B cell (primary cell): ENCODE results near the gene C10orf53.

ENCODE experiments used
- CTCF ChIP-seq: fragments of 200-600 bp; IDR thresholded peaks from one replicate; pipeline ENCODE4 v1.8.0; 2022; ENCODE audit warnings: antibody characterized with exemption, mild to moderate bottlenecking
- EZH2 ChIP-seq: IDR thresholded peaks from 2 replicates; pipeline ENCODE4 v1.6.1; 2012; ENCODE audit warnings: borderline replicate concordance, low read depth, mild to moderate bottlenecking, moderate library complexity, low read length; ENCODE audit not compliant: insufficient read depth, poor library complexity, severe bottlenecking

GRCh38 chr10:49686651-49687050 lies 7.2 kb downstream of the C10orf53 start:
- no peak for TF ChIP-seq CTCF
- no peak for TF ChIP-seq EZH2
